HG02798 (cell line): ENCODE results near the gene LSM14B.

ENCODE experiments used
- ATAC-seq: cut with Tn5 transposase; IDR thresholded peaks from one replicate; pipeline ENCODE4 v1.9.1; 2021; ENCODE audit warnings: mild to moderate bottlenecking; ENCODE audit not compliant: unreplicated experiment, poor library complexity

The LSM14B gene

DNA sequence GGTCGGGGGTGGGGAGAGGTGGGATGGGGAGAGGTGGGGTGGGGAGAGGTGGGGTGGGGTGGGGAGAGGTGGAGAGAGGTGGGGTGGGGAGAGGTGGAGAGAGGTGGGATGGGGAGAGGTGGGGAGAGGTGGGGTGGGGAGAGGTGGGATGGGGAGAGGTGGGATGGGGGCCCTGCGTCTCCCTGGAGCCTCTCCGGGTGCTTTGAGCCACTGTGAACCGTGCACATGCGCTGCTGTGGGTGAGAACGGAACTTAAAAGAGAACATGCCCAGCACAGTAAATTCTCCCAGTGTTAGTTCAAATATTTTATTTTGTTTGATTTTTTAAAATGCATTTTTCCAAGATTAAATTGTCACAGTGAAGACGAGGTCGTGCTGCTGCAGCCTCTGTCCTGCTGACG, 38.0 kb downstream of the LSM14B start:
- ATAC-seq, result no peak

DNA sequence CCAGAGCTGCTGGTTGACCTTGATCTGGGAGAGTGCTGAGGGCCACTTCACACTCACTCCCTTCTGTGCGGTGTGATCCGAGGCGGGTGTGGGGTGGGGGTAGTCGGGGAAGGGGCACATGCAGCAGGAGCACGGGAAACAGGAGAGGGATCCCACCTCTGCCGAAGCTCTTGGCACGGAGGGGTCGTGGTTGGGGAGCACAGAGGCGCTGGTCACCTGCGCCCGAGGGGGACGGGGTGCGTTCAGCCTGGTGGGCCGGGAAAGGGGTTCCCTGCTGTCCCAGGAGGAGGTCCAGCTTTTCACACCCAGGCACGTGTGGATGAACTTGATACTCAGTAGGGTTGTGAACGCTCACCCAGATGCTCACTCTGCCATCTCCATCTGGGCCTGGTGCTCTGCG, 38.6 kb downstream of the LSM14B start:
- no peak for ATAC-seq

DNA sequence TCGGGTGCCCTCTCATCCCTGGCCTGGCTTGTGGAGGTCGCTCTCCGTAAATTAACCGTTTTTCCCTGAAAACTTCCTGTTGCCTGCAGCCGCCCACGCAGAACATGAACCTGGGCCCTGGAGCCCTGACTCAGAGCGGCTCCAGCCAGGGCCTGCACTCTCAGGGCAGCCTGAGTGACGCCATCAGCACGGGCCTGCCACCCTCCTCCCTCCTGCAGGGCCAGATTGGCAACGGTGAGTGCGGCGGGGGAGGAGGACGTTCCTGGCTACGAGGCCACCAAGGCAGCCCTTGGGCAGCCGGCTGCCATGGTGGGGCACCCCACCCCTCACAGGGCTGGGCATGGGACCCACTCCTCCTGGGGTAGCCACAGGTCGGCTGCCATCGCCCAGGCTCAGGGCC, 39.1 kb downstream of the LSM14B start:
- ATAC-seq, result no peak

DNA sequence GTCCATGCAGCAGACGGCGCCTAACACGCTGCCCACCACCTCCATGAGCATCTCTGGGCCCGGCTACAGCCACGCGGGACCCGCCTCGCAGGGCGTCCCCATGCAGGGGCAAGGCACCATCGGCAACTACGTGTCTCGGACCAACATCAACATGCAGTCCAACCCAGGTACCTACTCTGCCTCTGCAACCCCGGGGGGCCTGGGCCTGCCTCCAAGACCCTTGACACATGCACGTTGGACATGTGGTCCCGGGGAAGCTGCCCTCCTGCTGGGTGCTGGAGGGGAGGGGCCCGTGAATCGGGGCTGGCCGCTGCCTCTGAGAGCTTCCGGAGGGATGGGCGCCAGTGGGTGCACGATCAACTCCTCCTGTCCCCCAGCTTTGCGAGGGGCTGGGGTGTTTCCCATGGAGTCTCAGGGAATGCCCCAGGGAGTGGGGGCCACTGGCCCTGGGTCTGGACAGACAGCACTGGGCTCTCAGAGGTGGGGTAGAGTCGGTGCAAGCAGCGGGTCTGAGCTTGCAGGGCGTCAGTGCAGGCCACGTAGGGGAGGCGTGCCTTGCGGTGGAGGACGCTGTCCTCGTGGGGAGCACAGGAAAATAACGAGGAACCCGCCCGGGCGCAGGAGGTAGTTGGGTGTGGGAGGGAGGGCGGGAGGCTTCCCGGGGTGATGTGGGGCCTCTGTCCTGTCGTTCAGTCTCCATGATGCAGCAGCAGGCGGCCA, 40.6 kb downstream of the LSM14B start:
- ATAC-seq, result no peak

DNA sequence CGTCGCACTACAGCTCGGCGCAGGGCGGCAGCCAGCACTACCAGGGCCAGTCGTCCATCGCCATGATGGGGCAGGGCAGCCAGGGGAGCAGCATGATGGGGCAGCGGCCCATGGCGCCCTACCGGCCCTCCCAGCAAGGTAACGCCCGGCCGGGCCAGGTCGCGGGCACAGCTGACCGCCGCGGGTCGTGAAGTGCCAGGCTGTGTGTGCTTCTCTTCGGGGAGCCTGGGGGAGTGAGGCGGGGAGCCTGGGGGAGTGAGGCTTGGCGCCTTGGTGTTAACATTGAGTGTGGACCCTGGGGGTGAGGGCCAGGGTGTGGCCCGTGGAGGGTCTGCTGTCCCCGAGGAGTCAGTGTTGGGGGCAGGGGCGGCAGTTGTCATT, 41.2 kb downstream of the LSM14B start:
- no peak for ATAC-seq

DNA sequence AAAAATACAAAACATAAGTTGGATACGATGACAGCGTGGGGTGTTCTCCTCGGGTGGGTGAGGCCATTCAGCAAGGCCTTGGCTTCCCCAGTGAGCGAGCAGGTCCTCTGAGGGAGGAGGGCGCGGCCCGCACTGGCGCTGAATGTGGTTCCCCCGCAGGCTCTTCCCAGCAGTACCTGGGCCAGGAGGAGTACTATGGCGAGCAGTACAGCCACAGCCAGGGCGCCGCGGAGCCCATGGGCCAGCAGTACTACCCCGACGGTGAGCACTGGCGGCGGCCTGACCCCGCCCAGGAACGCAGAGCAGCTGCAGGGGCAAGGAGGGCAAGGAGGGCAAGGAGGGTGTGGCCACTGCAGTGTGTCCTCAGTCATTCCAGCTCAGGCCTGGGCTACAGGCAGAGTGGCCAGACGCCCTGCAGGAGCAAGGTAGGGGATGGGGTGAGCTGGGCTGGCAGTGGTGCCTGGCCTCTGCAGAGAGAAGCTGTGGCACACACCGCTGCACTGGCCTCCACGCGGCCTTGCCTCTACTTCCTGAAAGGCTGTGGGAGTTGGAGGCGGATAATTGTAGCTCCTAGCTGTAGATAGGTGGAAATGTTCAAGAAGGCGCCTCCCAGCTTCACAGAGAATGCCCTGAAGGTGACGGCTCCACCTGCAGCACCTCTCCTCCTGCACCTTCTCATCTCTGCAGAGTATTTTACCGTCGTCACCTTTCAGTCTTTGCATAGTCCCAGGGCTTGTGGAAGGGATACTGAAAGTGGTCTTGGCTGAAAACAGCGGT, 41.9 kb downstream of the LSM14B start:
- ATAC-seq, result no peak

DNA sequence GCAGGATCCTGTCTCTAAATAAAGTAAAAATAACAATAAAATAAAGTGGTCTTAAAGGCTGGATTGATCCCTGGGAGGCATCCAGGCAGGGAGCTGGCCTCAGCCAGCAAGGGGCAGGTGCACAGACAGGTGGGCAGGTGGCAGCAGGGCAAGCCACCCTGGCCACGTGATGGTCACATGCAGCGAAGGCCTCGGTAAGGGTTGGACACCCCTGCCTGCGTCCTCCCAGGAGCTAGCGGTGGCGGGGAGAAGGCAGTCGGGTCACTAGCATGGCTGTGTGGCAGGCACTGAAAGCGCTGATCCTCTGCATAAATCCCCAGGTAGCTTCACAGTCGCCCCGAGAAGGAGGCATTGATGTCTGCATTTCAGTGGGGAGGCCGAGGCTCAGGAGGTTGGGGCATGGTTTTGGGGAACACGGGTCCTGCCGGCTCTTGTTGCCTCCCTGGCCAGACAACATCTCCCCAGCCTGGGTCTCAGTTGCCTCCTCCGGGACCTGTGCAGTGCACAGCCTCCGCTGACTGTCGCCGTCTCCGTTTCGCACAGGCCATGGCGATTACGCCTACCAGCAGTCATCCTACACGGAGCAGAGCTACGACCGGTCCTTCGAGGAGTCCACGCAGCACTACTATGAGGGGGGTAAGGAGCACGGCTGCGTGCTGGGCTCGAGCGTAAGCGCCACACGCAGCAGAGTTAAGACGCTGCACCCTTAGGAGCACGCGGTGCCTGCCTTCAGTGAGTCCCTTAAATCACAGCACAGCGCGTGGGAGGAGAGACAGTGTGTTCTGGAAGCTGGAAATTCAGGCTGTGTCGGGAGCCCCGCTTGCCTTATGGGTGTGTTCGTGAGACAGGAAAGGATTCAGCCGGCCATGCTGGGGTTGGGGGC, 42.8 kb downstream of the LSM14B start:
- ATAC-seq, result no peak

DNA sequence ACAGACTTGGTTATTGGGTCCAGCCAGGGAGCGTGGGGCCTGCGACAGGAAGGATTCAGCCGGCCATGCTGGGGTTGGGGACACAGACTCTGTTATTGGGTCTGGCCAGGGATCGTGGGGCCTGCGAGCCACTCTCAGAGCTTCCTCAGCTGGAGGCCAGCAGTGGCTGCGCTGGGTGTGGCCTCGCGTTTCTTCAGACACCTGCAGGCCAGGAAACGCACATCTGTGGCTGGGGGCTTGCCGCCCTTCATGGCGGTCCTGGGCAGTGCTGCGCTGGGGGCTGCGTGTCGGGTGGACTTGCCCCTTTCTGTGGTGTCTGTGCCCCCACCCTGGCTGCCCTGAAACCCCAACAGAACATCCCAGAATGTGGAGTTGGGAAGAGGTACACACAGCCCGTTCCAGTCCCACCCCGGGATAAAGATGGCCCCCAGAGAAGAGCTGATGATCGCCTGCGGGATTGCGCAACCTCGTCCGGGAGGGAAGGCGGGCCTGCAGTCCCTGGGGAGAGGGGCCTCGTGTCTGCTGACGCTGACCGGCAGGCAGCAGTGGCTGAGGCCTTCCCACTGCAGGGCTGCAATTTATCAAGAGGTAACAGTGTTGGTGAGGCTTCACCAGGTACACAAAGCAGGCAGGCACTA, 43.6 kb downstream of the LSM14B start:
- ATAC-seq, result no peak

DNA sequence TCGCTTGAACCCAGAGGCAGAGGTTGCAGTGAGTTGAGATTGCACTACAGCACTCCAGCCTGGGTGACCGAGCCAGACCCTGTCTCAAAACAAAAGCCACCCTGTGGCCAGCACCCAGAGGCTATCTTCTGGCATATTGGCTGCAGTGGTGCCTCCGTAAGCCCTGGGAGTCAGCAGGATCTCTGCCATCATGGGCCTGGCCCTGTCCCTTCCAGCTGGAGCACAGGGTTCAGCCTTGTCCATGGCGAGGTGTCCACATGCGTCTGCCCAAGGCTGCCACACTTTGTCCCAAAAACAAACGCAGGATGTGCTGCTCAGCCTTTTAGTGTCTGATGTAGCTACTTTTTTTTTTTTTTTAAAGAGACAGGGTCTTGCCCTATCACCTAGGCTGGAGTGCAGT, 45.2 kb downstream of the LSM14B start:
- ATAC-seq, result no peak

DNA sequence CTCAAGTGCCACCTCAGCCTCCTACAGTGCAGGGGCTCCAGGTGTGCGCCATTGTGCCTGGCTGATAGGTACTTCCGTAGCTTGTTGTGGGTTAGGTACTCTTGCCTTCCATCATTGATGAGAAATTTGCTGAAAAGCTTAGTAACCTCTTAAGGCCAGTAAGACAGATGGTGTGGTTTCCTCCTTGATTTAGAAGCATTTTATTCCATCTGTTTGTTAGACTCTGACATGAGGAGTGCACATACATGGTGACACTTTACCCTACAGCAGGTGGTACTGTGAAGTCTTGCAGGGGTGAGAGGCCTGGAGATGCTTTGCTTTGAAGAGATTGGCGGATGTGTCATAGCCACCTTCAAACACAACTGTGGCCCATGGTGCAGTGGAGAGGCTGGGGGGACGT, 45.8 kb downstream of the LSM14B start:
- no peak for ATAC-seq

DNA sequence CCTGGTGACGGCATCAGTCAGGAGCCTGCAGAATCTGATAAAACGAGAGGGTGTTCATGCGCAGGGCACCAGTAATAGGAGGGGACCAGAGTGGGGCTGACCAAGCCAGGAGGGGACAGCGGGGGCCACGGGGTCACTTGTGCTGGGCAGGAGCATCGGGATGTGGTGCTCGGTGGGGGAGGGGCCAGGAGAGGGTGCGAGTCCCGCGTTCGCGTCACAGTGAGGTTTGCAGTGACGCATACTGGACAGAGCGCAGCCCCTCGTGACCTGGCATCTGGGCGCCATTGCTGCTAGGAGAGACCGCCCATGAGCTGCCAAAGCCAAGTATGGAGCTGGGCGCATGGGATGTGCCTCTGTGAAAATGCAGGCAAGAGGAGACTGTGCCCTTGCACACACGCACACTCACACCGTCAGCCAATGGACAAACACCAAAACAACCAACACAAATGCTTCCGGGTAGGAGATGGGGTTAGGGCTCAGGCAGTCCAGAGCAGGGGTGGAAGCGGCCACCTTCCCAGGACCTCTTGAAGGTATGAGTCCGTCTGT, 46.7 kb downstream of the LSM14B start:
- no peak for ATAC-seq

DNA sequence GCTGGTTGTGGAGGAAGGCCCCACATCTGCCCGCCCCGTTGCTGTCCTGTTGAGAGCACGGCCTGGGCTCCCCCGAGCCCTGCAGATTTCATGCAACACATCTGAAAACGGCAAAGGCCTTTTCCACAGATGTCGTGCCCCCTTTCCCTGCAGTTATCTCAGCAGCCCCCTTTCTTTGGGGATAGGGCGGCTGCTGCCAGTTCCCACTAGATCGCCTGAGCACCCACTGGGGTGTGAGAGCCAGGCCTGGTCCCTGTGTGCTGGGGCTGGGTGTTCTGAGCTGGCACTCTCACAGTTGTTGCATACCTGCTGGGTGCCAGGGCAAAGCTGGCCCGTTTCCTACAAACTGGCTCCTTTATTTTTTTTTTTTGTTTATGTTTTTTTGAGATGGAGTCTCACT, 48.3 kb downstream of the LSM14B start:
- ATAC-seq, result no peak

DNA sequence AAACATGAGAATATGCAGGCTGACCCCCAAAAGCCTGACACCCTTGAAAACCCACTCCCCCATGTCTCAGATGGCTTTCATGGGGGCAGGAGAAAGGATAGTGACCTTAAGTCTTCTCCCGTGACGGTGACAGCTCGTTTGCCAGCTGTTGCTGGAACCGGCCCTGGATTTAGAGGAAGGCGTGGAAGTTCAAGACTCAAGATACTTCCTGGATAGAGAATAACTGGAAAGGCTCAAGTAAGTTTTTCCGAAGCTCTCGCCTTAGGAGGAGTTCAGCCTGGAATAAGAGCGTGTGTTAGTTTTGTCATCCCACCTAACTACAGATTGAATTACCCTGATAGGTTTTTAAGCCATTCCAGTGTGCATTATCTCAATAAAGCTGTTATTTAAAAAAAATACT, 49.0 kb downstream of the LSM14B start:
- ATAC-seq, result no peak

DNA sequence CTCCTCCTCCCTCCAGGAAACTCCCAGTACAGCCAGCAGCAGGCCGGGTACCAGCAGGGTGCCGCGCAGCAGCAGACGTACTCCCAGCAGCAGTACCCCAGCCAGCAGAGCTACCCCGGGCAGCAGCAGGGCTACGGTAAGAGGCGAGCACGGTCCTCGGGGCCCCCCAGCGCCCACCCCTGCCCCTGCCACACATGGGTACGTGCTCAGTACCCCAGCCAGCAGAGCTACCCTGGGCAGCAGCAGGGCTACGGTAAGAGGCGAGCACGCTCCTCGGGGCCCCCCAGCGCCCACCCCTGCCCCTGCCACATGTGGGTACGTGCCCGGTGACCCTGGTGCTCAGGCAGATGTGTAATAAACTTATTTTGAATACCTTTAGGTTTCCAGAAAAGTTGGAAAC, 50.4 kb downstream of the LSM14B start:
- ATAC-seq, result no peak

DNA sequence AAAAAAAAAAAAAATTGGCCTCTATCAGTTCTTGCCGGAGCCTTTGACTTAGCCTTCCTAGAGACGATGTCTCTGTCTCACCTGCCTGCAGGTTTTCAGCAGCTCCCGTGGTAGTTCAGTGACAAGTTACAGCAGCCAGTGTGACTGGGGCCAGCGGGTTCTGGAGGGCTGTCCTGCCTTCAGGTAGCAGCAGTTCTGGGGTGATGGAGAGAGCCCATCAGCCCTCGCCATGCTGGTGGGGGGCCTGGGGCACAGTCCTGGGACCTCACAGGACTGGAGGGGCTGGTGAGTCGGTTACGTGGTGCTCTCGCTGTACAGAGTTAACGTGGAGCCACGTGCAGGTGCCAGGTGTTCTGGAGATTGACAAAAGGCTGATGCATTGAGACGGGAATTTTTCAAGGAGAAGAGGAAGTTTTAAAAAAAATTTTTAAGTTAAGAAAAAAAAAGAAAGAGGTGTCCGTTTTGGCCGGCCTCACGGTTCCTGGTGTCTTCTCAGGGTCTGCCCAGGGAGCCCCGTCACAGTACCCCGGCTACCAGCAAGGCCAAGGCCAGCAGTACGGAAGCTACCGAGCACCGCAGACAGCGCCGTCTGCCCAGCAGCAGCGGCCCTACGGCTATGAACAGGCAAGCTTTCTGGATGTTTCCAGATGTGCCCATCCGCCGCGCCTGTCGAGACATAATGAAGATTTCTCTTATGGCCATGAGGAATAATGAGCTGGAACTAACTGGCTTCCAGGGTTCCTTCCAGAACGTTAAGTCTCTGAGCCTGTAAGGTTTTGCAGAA, 51.9 kb downstream of the LSM14B start:
- no peak for ATAC-seq

DNA sequence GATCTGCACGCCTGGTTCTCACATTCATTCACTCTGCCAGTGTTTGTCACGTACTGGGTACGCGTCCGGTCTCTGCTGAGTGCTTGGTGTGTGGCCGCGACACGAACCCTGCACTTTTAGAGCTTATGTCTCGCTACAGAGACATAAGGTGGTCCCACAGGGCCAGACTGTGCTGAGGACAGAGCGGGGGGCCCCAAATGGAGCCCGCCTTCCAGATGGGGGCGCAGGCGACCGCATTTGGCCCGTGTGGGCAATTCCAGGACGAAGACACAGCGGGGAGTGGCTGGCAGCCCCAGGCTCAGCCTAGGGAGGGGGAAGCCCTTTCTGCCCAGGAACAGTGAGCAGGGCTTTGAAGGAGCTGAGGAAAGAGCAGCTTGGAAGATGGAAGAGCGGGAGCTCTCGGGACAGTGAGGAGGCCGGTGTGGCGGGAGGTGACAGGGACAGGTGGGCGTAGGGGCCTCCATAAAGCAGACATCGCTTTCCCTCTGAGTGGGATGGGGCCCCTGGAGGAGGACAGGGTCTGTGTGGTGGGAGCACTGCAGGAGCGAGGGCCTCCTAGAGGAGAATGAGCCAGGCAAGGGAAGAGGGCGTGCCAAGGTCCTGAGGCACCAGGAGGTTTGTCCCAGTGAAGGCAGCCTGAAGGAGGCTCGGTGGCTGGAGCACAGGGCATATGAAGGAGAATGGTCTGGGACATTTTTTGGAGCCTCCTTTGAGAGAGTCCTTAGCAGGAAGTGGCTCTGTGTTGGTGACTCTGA, 52.8 kb downstream of the LSM14B start:
- ATAC-seq, result no peak

DNA sequence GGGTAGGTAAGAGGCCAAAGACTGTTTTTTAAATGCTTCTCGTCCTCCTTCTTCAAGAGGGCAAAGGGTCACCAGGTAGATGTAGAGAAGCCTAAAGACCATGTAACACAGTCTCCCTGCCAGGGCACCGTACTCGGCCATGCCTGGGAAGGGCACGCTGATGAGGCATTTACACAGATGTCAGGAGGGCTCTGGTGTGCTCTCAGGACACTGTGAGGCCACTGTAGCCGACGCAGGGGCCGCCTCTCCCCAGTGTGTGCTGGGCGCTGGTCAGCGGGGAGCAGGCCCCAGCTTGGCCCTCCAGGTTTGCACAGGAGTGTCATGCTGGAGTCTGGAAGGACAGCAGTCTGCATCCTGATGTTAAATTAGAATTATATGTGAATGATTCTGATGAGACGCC, 53.4 kb downstream of the LSM14B start:
- ATAC-seq, result no peak

DNA sequence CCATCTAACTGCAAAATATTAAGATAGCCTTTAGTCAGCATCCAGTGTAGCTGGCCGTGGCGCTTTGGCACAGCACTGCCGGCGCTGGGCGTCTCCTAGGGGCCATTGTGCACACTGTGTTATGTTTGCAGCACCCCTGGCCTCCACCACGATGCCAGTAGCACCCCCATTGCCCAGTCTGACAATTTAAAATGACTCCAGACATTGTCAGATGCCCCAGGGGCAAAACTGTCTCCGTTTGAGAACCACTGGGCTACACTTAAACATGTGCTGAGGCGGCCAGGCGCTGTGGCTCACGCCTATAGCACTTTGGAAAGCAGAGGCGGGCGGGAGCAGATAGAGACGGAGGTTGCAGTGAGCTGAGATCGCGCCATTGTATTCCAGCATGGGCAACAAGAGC, 54.6 kb downstream of the LSM14B start:
- ATAC-seq, result no peak

DNA sequence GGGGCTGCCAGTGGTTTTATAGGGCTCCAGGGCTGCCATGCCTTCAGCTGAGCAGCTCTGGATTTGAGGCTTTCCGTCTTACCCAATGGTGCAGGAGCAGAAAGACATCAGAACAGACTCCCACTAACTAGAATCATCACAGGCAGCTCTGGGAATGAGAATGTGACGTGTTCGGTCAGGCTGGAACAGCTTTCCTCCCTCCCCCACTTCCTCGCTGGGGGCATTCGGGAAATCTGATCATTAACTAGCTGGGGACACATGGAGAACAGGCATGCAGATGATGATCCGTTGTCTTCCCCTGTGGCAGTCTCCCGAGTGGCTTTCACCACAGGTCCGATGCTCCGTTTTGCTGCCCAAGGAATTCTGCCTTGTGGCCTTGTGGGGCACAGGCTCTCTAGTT, 55.0 kb downstream of the LSM14B start:
- ATAC-seq, result no peak
